HG03196 (cell line): ENCODE measurements around the gene NR2F6.
"Not testable (repeated sequence)": the region's sequence is repeated elsewhere in the genome, so short reads cannot be mapped to it uniquely, and the experiment has no call there.

Experiments
- ATAC-seq: cut with Tn5 transposase; IDR thresholded peaks from one replicate; pipeline ENCODE4 v1.9.1; 2021; ENCODE audit not compliant: unreplicated experiment

NR2F6 gene

DNA sequence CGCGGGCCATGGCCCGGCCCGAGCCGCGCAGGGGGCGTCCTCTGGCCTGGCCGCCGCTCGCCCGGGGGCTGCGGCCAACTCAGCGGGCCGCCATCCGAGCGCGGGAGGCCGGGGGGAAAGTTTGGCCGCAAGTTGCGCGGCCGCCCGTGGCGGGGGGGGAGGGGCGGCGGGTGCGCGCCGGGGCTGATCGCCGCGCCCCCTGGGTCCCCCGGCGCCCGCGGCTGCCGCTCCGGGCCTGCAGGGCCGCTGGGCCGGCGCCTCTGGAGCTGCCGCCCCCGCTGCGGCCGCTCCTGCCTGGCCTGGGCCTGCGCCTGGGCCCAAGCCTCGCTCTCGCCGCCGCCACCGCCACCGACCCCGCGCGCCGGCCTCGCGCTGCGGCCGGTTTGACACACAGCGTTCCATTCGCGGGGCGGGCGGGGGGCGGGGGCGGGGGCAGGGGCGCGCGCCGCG is at the start of gene NR2F6:
Gene NR2F6, minus strand, starts transcription at position 385 of the 450 bp plus-strand sequence. CDS start 699 bp downstream, outside the sequence.
- no peak for ATAC-seq

DNA sequence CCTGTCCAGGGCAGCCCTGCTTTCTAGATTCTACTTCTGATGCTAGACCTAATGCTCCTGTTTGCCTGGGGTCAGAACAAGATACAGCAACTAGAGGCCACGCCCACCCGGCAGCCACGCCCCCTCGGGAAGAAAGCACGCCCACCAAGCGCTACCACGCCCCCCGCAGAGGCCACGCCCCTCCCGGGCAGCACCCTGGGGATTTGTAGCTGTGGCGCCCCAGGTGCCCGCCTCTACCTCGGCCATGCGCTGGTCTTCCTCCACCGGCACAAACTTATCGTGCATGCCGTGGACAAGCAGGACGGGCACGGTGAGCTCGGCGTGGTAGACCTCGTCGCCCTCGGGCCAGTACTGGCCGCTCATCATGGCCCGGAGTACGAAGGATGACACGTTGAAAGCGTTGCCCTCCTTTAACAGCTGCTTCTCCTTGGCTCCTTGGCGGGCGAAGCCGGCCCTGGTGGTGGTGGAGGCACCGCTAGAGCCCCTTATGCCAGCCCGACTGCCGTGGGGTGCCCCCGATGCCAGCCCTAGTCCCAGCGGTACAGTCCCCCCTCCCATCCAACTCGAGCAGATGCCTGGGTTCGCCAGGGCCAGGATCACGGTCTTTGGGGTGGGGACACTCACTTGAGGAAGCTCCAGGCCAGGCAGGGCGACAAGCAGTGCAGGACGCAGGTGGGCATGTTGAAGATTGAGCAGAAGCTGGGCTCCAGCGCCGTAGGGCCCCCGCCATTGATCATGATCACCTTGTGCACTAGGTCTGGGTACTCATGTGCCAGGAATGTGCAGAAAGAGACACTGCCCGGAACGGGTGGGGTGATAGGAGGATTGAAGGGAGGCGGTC is 48.6 kb upstream of the NR2F6 start:
- ATAC-seq: no peak

DNA sequence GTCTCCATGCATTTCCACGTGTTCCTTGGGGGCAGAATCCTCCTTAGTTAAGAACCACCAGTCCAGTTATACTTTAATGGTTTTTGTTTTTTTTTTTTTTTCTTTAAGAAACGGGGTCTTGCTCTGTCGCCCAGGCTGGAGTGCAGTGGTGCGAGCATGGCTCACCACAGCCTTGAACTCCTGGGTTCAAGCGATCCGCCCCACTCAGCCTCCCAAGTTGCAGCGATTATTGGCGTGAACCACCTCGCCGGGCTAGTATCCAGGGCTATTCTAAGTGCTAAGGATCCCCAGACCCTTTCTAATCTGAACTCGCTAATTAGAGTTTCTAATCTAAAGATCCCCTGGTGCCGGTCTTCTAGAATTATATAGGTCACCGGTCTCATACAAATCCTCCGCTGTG is 47.9 kb upstream of the NR2F6 start:
- no peak for ATAC-seq

DNA sequence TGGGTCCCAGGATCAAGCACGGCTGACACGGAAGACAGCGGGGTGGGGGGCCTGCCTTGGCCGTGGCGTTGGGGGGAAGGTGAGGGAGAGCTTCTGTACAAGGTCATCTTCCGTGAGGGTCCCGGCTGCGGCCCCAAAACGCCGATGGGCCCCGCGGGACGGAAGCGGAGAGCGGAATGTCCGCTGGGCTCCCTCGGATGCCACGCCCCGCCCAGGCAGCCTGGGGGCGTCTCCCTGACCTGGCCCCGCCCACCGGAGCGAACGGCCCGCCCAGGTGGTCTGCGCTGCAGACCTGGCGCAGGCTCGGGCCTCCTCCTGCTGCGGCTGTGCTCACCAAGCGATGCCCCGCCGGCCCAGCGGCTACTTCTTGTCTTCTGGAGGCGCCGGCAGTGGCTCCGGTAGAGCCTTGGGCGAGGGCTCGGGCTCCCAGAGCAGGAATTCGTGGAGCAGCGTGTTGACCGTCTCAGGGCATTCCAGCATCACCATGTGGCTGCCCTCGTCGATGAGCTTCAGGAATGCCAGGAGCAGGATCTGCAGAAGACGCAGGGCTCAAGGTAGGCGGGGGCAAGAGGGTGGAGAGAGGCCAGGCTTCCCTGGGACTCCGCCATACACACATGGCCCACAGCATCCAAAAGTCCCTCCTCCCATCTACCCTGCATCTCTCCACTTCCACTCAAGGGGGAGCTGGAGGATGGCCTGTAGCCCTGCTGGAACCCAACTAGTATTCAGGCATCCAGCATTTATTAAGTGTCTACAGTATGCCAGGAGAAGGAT is 46.8 kb upstream of the NR2F6 start:
- peak; percentile 76 for ATAC-seq

DNA sequence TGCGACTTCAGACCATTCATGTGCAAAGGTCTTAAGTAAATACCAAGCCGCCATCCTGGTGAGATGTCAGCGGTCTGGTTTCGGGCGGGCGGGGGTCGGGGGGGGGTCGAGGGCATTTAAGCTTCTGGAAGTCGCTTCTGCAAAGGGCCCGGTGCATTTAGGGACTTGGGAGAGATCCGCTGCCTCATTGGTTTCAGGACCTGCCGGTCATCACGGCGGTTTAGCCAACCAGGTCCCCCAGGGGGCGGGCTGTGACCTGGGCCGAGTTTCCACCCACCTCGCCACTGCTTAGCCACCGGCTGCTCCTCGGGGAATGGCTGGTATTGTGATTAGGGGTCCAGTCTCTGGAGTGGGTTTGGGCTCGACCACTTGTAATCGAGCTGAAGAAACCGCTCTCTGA is 43.8 kb upstream of the NR2F6 start:
- ATAC-seq: no peak

DNA sequence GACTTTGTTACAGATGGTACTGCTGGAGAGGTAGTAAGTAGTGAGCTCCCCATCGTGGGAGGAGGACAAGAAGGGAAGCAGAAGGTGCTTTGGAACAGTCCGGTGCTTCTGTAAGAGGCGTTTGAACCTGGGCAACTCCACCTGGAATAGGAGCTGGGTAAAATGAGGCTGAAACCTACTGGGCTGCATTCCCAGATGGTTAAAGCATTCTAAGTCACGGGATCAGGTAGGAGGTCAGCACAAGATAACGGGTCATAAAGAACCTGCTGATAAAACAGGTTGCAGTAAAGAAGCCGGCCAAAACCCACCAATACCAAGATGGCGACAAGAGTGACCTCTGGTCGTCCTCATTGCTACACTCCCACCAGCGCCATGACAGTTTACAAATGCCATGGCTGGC is 41.0 kb upstream of the NR2F6 start:
- ATAC-seq: no peak

DNA sequence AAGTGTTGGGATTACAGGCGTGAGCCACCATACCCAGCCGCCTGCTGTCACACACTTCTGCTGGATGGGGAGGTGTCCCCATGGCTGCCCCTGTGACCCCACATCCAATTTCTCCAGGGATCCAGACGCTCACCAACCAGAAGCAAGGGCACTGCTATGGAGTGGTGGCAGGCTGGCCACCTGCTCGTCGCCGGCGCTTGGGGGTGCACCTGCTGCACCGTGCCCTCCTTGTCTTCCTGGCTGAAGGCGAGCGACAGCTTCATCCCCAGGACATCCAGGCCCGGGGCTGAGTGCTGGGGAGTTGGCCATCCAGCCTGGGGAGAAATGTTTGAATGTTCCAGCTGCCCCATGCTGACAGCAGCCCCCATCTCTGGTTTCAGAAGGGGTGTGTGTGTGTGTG is 40.5 kb upstream of the NR2F6 start:
- ATAC-seq: no peak

DNA sequence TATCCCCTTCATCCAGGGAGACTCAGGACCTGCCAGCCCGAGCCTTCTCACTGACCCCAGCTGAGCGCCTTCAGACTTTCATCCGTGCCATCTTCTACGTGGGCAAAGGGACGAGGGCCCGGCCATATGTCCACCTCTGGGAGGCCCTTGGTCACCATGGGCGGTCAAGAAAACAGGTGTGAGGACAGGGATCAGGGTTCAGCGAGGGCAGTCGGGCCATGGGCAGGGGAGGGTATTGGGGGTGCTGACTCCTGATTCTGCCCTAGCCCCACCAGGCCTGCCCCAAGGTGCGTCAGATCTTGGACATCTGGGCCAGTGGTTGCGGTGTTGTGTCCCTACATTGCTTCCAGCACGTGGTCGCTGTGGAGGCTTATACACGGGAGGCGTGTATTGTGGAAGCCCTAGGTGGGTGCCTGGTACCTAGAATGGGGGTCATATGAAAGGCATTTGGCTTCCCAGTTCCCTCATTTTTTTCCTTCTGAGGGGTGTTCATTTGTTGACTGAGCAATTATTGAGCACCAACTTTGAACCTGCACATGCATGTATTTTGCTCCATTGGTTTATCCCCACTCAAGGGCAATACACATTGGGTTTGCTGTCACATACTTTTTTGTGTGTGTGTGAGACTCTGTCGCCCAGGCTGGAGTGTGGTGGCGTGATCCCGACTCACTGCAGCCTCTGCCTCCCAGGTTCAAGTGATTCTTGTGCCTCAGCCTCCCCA is 39.9 kb upstream of the NR2F6 start:
- no peak for ATAC-seq

DNA sequence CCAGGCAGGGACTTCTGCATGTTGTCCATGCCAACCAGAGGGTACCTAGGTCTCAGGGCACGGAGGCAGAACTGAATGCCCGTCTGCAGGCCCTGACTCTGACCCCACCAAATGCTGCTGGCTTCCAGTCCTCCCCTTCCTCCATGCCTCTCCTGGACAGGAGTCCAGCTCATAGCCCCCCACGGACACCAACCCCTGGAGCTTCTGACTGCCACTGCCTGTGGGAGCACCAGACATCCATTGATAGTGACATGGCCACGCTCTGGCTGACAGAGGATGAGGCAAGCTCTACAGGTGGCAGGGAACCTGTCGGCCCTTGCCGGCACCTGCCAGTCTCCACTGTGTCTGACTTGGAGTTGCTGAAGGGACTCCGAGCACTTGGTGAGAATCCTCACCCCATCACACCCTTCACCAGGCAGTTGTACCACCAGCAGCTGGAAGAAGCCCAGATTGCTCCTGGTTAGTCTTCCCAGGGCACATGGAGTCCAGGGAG is 37.8 kb upstream of the NR2F6 start:
- ATAC-seq: no peak

DNA sequence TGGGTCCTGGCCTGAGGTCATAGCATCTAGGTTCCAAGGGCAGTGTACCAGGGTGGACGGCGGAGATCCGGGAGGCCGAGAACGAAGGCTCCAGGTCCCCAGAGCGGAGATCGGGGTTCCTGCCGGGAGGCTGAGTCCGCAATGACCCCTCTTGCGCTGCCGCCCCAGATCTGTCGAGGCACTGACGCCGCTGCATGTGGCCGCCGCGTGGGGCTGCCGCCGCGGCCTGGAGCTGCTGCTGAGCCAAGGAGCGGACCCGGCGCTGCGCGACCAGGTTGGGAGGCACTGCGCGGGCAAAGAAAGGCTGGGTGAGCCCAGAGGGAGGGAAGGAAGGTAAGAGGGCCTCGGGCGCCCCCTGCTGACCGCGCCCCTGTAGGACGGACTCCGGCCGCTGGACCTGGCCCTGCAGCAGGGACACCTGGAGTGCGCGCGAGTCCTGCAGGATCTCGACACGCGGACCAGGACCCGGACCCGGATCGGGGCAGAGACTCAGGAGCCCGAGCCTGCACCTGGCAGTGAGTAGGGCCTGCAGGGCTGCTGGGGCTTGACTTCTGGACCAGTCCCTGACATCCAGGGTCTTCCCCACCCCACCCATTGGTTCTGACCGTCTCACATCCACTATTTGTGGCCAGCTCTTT is 36.9 kb upstream of the NR2F6 start:
- peak; percentile 68 for ATAC-seq

DNA sequence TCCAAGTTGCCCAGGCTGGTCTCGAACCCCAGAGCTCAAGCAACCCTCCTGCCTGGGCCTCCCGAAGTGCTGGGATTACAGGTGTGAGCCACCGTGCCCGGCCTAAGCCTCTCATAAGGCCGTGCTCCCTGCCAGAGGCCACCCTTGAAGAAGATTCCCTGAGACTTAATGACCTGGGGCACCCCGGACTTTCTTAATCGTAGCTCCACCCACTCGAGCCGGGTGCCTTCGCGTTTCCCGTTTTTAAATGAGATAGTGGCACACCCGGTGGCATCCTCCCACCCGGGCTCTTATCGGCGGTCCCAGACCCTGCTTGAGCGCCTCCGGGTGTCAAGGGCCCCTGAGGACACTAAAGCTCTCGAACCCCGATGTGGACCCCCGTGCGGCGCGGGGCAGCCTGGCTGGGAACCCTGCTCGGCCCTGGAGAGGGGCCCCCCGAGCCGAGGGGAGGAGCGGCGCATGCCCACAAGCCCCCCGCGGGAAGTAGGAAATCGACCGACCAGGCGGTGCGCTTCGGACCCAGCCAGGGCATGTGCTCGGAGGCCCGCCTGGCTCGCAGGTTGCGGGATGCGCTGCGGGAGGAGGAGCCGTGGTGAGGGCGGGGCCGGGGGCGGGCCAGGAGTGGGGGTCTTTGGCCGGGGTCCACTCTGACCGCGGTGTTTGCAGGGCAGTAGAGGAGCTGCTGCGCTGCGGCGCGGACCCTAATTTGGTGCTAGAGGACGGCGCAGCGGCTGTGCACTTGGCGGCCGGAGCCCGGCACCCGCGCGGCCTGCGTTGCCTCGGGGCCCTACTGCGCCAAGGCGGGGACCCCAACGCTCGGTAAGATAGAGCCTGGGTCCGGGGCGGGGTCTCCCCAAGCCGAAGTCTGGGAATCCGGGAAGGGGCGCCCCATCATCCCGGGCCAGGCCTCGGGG is 35.9 kb upstream of the NR2F6 start, which contains the start of gene ANKLE1:
Gene ANKLE1, plus strand, starts transcription at position 511 of the 914 bp plus-strand sequence. Its CDS starts 20 bp downstream, at position 531.
- ATAC-seq: no peak

DNA sequence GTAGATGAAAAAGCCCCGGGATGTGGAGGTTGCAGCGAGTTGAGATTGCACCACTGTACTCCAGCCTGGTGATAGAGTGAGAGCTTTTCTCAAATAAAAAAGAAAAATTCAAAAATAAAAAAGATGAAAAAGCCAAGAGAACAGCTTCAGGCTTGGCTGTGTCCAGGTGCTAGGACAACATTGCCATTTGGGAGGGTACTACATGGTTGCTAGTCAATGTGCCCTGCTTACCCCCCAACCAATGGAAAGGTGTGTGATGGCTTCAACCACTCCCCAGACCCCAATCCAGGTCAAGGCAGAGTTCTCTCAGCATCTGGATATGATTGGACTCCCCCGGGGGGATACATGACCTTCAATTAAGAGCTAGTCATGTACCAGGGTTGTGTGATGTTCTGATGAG is 33.7 kb upstream of the NR2F6 start:
- ATAC-seq: no peak

DNA sequence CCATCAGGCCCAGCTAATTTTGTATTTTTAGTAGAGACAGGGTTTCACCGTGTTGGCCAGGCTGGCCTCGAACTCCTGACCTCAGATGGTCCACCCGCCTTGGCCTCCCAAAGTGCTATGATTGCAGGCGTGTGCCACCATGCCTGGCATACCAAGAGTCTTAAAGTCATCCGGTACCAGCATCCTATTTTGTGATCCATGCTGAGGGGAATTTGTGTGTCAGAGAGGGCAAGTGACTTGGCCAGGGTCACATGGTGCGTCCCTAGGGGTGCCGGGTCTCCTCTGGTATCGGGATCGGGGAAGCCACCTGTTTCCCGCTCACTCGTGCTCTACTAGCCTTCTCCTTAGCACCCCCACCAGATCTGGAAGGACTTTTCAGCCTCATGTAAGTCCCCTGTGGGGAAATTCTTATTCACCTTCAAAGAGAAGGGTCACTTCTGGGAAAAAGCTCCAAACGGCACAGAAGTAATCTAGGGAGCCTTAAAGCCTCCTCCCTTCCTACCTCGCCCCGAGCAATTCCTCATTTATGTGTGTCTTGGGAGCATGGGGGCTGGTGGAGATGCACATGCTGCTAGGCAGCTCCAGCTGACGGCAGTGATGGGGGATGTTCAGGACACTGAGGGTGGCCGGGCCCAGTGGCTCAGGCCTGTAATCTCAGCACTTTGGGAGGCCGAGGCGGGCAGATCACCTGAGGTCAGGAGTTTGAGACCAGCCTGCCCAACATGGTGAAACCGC is 29.9 kb upstream of the NR2F6 start:
- ATAC-seq: no peak

DNA sequence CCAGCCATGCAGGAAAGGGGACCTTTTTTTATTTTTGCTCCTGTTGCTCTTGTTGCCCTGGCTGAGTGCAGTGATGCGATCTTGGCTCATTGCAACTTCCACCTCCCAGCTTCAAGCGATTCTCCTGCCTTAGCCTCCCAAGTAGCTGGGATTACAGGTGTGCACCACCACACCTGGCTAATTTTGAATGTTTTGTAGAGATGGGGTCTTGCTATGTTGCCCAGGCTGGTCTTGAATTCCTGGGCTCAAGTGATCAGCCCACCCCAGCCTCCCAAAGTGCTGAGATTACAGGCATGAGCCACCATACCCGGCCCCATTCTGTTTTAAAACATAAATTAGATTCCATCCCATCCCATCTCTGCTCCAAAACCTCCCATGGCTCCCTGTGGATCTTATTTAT is 29.2 kb upstream of the NR2F6 start:
- not testable (repeated sequence) for ATAC-seq

DNA sequence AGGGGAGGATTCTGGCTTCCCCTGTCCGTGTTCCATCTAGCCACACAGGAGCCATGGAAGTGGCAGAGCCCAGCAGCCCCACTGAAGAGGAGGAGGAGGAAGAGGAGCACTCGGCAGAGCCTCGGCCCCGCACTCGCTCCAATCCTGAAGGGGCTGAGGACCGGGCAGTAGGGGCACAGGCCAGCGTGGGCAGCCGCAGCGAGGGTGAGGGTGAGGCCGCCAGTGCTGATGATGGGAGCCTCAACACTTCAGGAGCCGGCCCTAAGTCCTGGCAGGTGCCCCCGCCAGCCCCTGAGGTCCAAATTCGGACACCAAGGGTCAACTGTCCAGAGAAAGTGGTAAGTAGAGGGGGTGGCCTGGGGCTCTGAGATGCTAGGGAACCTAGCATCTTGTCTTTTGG is 23.0 kb upstream of the NR2F6 start:
- ATAC-seq: no peak

DNA sequence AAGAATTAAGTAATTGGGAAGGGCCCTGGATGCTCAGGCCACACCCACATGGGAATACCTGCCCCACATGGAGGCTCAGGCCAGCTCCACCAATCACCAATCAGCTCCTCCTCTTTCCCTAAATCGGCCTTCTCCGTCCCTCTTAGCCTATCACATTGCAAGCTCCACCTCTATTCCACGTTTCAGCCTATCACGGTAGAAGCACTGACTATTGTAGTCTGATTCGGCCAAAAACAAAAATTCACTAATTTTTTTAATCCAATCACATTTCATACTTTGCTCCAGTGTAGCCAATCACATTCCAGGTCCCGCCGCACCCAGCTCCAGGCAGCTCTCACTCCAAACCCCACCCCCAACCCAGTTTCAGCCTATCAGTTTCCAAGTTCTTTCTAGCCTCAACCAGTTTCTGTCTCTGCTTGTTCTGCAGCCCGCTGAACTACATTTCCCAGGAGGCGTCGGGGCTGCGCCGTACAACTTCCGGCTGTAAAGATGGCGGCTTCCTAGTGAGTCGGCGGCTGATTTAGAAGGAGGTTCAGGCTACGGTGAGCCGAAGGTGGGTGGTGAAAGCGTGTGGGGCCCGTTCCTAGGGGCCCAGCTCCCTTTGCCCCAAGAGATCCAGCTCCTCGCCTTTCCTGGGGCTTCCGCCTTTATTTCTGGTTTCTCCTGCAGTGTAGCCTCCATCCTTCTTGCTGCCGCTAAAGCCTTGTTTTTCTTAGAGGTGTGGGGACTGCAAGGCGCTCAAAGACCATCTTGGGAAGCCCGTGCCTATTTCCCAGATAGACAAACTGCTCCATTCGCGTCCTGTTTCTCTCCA is 21.5 kb upstream of the NR2F6 start, which contains the start of gene BABAM1:
Gene BABAM1, plus strand, starts transcription at position 469 of the 814 bp plus-strand sequence. CDS start 1,364 bp downstream, outside the sequence.
- peak; percentile 89 for ATAC-seq

DNA sequence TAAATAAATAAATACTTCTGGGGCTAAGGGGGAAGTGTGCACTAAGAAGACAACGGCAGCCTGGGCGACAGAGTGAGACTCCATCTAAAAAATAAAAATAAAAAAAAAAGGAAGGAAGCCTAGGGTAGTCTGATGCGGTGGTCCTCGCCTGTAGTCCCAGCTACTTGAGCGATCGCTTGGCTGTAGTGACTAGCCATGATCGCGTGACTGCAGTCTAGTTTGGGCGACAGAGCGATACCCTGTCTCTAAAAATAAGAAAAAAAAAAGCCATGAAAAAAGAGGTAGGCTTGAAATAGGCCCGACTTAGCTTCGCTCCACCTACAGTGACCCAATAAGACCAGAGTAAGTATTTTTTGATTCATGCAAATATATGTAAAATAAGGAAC is 20.9 kb upstream of the NR2F6 start:
- ATAC-seq: peak; percentile 16

DNA sequence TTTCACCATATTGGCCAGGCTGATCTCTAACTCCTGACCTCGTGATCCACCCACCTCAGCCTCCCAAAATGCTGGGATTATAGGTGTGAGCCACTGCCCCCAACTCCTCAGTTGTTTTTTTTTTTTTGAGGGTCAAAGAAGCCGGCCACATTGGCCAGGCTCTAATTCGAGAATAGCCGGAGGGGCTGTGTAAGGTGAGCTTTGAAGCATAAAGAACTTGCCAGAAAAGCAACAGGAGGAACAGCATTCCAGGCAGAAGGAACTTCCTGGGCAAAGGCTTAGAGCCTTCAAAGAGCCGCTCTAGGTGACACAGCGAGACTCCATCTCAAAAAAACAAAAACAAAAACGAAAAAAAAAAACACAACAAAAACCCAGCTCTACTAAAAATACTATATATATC is 20.3 kb upstream of the NR2F6 start:
- no peak for ATAC-seq
